HG02840 (cell line): ENCODE data around the gene SH3PXD2A.

Experiments used
- ATAC-seq: cut with Tn5 transposase; IDR thresholded peaks from one replicate; pipeline ENCODE4 v1.9.1; 2021; ENCODE audit warnings: mild to moderate bottlenecking, moderate library complexity, moderate number of reproducible peaks; ENCODE audit not compliant: unreplicated experiment, low FRiP score

Gene SH3PXD2A

GRCh38 chr10:103693812-103694205 lies 161.6 kb downstream of the SH3PXD2A start:
- no peak for ATAC-seq

DNA sequence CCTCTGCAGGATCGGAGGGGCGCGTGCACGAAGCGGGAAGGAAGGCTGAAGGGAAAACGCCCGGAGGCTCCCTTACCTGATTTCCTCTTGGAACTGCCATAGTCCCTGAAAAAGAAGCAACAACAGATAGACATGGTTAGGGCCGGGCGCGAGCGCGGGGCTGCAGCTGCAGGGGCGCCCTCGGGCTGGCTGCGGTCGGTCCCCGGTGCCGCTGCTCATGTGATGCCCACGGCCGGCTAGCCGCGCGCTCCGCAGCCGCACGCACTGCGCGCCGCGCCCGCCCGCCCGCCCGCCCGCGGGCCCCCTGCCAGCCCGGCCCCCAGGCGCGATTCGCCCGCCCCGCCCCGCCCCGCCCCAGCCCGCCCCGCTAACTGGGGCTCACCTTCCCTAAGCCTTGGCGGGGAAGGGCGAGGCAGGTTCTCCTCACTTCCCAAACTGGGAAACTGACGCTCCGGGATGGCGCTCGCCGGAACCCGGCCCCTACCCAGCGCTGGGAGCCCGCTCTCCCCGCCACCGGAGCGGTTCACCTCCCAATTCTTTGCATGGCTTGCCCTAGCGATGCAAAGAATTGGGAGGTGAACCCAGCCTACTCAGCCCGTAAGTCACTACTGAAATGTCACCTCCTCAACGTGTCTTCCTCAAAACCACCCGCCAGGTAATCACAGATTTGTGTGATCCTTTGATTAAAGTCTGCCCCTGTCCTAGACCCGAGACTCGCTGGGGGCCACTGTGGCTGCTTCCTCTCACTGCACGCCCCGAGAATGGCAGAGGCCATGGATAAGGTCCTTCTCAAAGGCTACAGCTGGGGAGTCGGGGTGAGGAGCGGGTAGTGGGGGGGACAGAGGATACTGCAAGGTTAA lies 162.2 kb downstream of the SH3PXD2A start:
- no peak for ATAC-seq

GRCh38 chr10:103692436-103692951 lies 162.9 kb downstream of the SH3PXD2A start:
- ATAC-seq: peak; percentile 51

- peak; percentile 29 for ATAC-seq
These were observed 163.5 kb downstream of the SH3PXD2A start for GRCh38 chr10:103691723-103692435.

DNA sequence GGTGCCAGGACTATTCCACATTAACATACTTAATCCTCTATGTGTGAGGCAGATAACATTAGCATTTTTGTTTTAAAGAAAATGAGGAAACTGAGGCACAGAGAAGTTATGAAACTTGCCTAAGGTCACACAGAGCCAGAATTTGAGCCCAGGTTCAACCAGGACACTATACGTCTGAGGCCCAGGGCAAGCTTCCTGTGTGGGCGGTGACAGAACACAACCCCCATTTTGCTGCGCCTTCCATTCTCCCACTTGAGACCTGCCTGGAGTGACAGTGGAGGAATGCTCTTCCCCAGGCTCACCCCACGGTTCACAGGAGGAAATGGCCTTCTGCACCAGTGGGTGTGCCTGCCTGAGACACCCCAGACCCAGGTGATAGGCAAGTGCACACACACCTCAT lies 164.1 kb downstream of the SH3PXD2A start:
- ATAC-seq: no peak

DNA sequence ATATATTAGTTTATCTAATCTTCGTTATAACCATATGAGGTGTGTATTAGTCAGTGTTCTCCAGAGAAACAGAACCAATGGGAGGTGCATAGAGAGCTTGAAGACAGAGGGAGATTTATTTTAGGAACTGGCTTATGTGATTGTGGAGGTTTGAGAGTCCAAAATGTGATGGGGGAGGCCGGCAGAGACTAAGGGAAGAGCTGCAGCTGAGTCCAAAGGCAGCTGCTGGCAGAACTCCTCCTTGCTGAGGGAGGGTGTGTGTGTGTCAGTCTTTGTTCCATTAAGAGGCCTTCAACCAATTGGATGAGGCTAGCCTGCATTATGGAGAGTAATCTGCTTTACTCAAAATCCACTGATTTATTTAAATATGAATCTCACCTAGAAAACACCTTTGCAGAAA lies 165.1 kb downstream of the SH3PXD2A start:
- ATAC-seq: no peak

DNA sequence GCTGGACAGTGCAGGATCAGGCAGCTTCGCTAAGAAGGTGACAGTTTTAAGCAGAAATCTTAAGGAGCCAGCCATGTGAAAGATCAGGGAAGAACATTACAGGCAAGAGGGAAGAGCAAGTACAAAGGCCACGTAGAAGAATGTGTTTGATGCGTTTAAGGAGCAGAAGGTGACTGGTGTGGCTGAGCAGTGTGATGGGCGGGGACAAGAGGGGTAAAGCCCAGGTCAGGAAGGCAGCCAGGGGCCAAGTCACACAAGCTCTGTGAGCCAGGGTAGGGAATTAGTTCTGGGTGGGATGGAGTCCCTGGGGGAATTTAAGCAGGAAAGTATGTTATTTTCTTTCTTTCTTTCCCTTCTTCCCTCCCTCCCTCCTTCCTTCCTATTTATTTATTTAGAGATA lies 166.9 kb downstream of the SH3PXD2A start:
- no peak for ATAC-seq

DNA sequence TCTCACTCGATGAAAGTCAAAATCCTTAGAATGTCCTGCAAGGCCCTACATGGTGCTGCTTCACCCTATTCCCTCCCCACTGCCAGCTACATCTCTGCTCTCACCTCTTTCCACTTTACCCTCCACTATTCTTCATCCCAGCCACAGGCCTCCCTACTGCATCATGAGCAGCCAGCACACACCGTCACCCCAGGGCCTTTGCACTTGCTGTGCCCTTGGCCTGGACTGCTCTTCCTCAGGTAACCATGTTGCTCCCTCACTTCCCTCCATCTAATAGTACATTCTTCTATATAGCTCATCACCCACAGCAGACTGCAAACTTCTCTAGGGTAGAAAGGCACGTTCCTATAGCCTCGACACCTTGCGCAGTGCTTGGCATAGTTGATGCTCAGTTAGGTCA lies 167.7 kb downstream of the SH3PXD2A start:
- ATAC-seq: no peak

DNA sequence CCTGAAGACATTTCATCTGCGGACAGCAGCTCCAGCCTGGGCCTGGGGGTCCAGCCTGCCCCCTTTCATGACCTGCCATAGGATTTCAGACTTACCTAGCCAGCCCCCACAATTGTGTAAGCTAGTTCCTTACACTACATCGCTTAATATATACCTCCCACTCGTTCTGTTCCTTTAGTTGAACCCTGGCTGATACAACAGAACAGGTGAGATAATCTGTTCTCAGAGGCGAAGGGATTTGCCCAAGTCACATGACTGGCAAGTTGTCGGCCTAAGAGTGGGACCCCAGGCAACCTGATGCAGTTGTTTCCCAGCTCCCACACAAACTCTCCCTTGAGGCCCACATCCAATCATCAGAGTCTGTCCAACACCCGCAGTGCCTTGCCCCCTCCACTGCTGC lies 168.2 kb downstream of the SH3PXD2A start:
- no peak for ATAC-seq

GRCh38 chr10:103685880-103686669 lies 169.3 kb downstream of the SH3PXD2A start:
- no peak for ATAC-seq

DNA sequence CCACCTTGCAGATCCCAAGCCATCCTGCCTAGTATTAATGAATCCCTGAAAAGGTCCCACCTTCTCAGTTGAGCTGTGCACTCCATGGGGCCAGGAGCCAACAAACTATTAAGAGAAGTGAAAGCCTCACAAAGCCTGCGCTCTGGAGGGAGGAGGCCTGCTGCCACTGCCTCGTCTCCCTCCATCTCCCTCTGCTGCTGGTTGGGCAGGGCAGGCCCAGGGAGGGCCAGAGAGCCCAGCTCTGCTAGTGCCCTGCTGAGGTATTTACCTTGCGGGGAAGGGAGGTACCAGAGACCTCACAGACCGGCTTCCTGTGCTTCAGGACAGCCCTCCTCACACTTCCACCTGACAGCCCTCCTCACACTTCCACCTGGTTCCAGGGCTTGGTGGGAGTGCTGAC lies 171.5 kb downstream of the SH3PXD2A start:
- ATAC-seq: no peak

- ATAC-seq: no peak
These were observed 172.7 kb downstream of the SH3PXD2A start for GRCh38 chr10:103682631-103683030.

DNA sequence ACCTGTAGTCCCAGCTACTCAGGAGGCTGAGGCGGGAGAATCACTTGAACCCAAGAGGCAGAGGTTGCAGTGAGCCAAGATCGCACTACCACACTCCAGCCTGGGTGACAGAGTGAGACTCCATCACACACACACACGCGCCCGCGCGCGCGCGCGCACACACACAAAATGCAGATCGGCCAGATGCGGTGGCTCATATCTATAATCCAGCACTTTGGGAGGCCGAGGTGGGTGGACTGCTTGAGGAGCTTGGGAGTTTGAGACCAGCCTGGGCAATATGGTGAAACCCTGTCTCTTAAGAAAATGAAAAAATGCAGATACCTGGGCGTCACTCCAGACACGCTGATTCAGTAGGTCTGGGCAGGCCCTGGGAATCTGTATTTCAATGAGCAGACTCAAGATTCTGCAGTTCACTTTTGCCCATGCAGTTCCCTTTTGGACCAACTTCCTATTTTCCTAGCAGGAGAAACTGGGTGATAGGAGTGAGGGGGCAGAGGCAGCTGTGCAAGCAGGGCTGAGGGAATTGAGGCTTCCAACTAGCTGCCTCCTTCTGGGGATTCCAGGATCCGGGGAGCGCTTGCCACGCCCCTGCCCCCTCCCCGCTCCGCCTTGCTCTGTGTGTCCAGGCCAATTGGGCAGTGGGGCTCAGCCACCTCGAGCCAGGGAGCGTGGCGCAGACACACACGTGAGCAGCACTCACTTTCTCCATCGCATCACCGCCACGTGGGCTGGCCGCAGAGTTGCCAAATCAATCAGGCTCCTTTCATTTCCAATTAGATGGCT lies 173.6 kb downstream of the SH3PXD2A start:
- no peak for ATAC-seq

GRCh38 chr10:103680869-103681236 lies 174.5 kb downstream of the SH3PXD2A start:
- ATAC-seq: no peak

DNA sequence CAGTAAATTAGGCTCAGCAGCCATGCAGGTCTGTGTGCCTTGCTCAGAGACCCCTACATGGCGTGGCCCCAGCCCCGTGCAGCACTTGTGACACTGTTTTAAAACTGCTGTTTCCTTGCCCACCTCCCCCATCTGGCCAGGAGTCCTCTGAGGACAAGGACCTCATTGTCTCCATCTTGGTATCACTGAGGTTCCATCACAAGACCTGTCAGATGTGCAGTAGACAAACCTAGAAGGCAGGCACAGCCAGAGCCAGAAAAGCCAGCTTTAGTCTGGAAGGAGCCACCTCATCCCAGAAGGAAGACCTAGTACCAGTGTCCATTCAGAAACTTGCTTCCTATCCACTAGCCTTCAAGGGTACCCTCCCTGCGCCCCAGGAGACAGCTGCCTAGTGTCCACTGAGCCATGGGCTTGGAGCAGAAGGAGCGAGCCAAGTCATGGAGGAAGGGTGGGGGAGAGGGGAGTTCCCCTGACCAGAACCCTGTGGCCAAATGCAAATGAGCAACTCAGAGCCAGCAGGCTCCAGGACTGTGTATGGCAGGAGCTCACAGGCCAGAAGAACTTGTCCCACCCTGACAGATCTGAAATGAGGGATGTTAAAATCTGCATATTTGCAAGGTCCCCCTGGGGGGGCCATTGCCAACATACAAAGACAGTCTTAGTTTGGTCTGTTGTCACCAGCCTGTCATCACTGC lies 176.1 kb downstream of the SH3PXD2A start:
- no peak for ATAC-seq

- ATAC-seq: peak; percentile 71
These were observed 177.2 kb downstream of the SH3PXD2A start for GRCh38 chr10:103678178-103678526.

DNA sequence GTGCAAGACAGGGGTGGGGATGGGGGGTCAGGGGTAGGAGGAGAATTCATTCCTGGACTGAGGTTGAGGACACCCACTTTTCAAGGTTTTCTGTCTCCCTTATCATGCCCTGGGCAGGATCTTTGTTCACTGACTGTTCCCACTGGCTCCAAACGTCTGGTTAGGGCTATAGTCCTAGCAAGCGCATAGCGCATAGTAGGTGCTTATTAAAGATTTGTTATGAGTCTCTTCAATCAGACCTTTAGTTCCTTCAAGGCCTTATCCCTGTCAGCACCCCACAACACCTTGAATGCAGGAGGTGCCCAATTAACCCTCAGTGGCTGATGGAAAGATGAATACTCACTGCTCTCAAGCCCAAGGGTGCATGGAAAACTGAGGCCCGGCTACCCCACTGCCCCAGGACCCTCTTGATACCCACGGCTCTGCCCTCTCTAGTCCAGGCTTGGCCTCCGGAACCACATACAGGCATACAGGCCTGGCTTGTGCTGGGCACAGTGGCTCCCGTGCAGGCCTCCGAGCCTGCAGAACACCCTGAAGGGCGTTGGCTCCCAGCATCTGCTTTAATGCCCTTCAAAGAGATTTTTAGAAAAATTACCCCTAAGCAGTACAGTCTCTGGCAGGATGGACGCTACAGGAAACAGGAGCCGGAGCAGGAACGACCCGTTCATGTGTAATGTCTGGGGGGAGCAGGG lies 177.7 kb downstream of the SH3PXD2A start:
- ATAC-seq: no peak

DNA sequence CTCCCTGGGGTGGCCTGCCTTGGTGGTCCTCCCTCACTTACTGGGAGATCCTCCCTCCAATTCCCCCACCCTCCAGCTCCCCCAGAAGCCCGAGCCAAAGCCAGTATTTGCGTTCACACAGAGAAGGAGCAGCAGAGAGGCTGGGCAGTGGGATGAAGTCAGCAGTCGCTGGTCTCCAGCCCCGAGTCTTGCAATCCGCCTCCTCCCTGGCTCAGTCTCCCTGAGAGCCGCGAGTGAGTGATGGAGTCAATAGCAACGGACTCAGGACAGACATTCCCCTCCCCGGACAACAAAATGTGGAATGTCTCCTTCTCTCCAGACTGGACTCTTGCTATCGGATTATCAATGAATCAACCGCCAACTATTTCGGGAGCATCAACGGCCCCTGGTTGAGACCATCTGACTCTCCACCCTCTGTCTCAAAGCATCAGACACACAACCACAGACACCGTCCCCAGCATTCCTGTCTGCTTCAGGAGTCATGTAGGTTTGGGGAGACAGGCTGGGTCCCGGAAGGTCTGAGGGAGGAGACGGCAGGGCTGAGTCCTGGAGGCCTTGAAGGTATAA lies 178.4 kb downstream of the SH3PXD2A start:
- no peak for ATAC-seq
